ENCODE measurements around the gene IL22. TPM values are rescaled to one million over a fixed set of nuclear protein-coding genes. Genes with fewer than 3 reads are reported as not detected.

The IL22 gene
- total RNA-seq, 2 experiments from 2014 or later: not detected

- no peak overlapping the region for H3K4me2 ChIP-seq (ENCODE audit: low read length)
- TF ChIP-seq EZH2phosphoT487 (IDR thresholded peaks at IDR 0.05; ENCODE audit: borderline replicate concordance, low read depth, low read length): no peak
- TF ChIP-seq CTCF (conservative IDR thresholded peaks at IDR 0.05; ENCODE audit: low read length): no peak
- no TSS peak for BruUV-seq (replicated peaks)
- H3K27ac ChIP-seq (ENCODE audit: low read depth, low read length, poor library complexity, severe bottlenecking): no peak overlapping the region
- no peaks in the 10 kb centered on the region for H3K9me2 ChIP-seq (ENCODE audit: insufficient read depth, low read length)
- H2AFZ ChIP-seq (ENCODE audit: low read length): no peak overlapping the region
- no peaks in the 10 kb centered on the region for H4K20me1 ChIP-seq (ENCODE audit: insufficient read depth, low read length)
- CTCF ChIA-PET (ENCODE audit: unreplicated experiment): no interaction called here
- no peaks in the 10 kb centered on the region for H3K36me3 ChIP-seq (ENCODE audit: insufficient read depth, low read length)
- intact Hi-C loops (cut with micrococcal nuclease; ENCODE audit: unreplicated experiment): no loop called here
- no peaks in the 10 kb centered on the region for H3K79me2 ChIP-seq (ENCODE audit: insufficient read depth, low read depth, low read length)
- POLR2A ChIA-PET: interaction anchor here (1.0 kb wide), 1 partner anchor 62 kb away, joined by 4 read pairs; no protein-coding TSS in a partner anchor
- H3K9me3 ChIP-seq (ENCODE audit: low read length): no peaks in the 10 kb centered on the region
- H3K4me3 ChIP-seq (ENCODE audit: low read depth, low read length, poor library complexity, severe bottlenecking): no peak overlapping the region
- H3K4me1 ChIP-seq (ENCODE audit: insufficient read depth, low read length, poor library complexity, severe bottlenecking): no peaks in the 10 kb centered on the region
- no peak for DNase-seq (ENCODE audit: low spot score)
Measured at GRCh38 chr12:68286396-68286795, 33.0 kb upstream of the IL22 start.

- ChIA-PET CTCF (ENCODE audit: unreplicated experiment) (no interaction called here), POLR2A (interaction anchor here (0.9 to 1.0 kb wide), 2 partner anchors 46 to 62 kb away, joined by 3 to 4 read pairs; partner anchors contain the start of gene MDM1)
- Histone ChIP-seq H3K27ac (ENCODE audit: low read depth, low read length, poor library complexity, severe bottlenecking) (no peak overlapping the region), H4K20me1 (ENCODE audit: insufficient read depth, low read length) (no peaks in the 10 kb centered on the region), H3K9me2 (ENCODE audit: insufficient read depth, low read length) (no peaks in the 10 kb centered on the region), H3K4me3 (ENCODE audit: low read depth, low read length, poor library complexity, severe bottlenecking) (no peak overlapping the region), H3K4me2 (ENCODE audit: low read length) (no peak overlapping the region), H3K4me1 (ENCODE audit: insufficient read depth, low read length, poor library complexity, severe bottlenecking) (no peaks in the 10 kb centered on the region), H3K9me3 (ENCODE audit: low read length) (no peaks in the 10 kb centered on the region), H3K79me2 (ENCODE audit: insufficient read depth, low read depth, low read length) (no peaks in the 10 kb centered on the region), H2AFZ (ENCODE audit: low read length) (no peak overlapping the region), H3K36me3 (ENCODE audit: insufficient read depth, low read length) (no peaks in the 10 kb centered on the region)
- no TSS peak for BruUV-seq (replicated peaks)
- TF ChIP-seq CTCF (conservative IDR thresholded peaks at IDR 0.05; ENCODE audit: low read length) (no peak), EZH2phosphoT487 (IDR thresholded peaks at IDR 0.05; ENCODE audit: borderline replicate concordance, low read depth, low read length) (no peak)
- intact Hi-C loops (cut with micrococcal nuclease; ENCODE audit: unreplicated experiment): no loop called here
- no peak for DNase-seq (ENCODE audit: low spot score)
Measured at GRCh38 chr12:68285541-68285940, 32.1 kb upstream of the IL22 start.

GRCh38 chr12:68281322-68282077 lies 28.1 kb upstream of the IL22 start:
- H3K27ac ChIP-seq (ENCODE audit: low read depth, low read length, poor library complexity, severe bottlenecking): no peak overlapping the region
- no peaks in the 10 kb centered on the region for H4K20me1 ChIP-seq (ENCODE audit: insufficient read depth, low read length)
- no peaks in the 10 kb centered on the region for H3K9me2 ChIP-seq (ENCODE audit: insufficient read depth, low read length)
- H3K4me3 ChIP-seq (ENCODE audit: low read depth, low read length, poor library complexity, severe bottlenecking): no peak overlapping the region
- no peak overlapping the region for H2AFZ ChIP-seq (ENCODE audit: low read length)
- BruUV-seq (replicated peaks): no TSS peak
- TF ChIP-seq CTCF (conservative IDR thresholded peaks at IDR 0.05; ENCODE audit: low read length) (no peak), EZH2phosphoT487 (IDR thresholded peaks at IDR 0.05; ENCODE audit: borderline replicate concordance, low read depth, low read length) (no peak)
- H3K79me2 ChIP-seq (ENCODE audit: insufficient read depth, low read depth, low read length): no peaks in the 10 kb centered on the region
- no peak for DNase-seq (ENCODE audit: low spot score)
- intact Hi-C loops (cut with micrococcal nuclease; ENCODE audit: unreplicated experiment): no loop called here
- CTCF ChIA-PET (ENCODE audit: unreplicated experiment): no interaction called here
- no peaks in the 10 kb centered on the region for H3K36me3 ChIP-seq (ENCODE audit: insufficient read depth, low read length)
- no peaks in the 10 kb centered on the region for H3K4me1 ChIP-seq (ENCODE audit: insufficient read depth, low read length, poor library complexity, severe bottlenecking)
- POLR2A ChIA-PET: interaction anchor here (1.0 kb wide), 1 partner anchor 9 kb away, joined by 3 read pairs; no protein-coding TSS in a partner anchor
- H3K4me2 ChIP-seq (ENCODE audit: low read length): no peak overlapping the region
- H3K9me3 ChIP-seq (ENCODE audit: low read length): no peaks in the 10 kb centered on the region
